ENCODE measurements around the gene SRGAP1. TPM values are rescaled to one million over a fixed set of nuclear protein-coding genes. Genes with fewer than 3 reads are reported as not detected.
A peak's percentile ranks its signal among the peaks of the same experiment; 100 is the strongest.

SRGAP1 gene
- total RNA-seq, 1 experiment from 2014 or later, result 65.0 TPM

DNA sequence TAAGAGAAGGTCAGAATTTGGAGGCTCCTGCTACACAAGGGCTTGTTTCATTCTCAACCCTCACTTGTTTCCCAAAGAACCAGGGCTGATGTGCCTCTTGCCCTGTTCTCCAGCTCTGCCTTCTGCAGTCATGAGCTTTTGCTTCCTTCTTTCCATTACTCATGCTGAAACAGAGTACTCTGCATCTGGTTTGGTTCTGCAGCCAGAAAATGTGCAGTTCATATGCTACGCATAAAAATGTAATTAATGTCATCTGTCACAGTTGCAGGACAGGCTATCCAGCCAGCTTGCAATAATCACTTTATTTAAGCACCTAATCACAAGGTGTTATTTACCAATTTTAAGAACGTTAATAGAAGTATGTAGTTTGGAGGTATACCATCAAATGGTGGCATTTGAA, 150.2 kb downstream of the SRGAP1 start:
- no peak for DNase-seq (ENCODE audit: unreplicated experiment)
- ChIA-PET POLR2A (interaction anchor here (0.5 to 1.9 kb wide), 7 partner anchors 11 to 66 kb away, joined by 3 to 5 read pairs (median 3); no protein-coding TSS in a partner anchor), CTCF (no interaction called here)
- H3K4me1 Mint-ChIP-seq (ENCODE audit: insufficient read depth, unreplicated experiment), result peaks cover 31% of the 10 kb centered on the region
- no peaks in the 10 kb centered on the region for H3K9me3 Mint-ChIP-seq (ENCODE audit: unreplicated experiment)
- H3K4me3 Mint-ChIP-seq (ENCODE audit: unreplicated experiment), result no peak overlapping the region
- TF ChIP-seq, protein P1, sequence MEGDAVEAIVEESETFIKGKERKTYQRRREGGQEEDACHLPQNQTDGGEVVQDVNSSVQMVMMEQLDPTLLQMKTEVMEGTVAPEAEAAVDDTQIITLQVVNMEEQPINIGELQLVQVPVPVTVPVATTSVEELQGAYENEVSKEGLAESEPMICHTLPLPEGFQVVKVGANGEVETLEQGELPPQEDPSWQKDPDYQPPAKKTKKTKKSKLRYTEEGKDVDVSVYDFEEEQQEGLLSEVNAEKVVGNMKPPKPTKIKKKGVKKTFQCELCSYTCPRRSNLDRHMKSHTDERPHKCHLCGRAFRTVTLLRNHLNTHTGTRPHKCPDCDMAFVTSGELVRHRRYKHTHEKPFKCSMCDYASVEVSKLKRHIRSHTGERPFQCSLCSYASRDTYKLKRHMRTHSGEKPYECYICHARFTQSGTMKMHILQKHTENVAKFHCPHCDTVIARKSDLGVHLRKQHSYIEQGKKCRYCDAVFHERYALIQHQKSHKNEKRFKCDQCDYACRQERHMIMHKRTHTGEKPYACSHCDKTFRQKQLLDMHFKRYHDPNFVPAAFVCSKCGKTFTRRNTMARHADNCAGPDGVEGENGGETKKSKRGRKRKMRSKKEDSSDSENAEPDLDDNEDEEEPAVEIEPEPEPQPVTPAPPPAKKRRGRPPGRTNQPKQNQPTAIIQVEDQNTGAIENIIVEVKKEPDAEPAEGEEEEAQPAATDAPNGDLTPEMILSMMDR (IDR thresholded peaks at IDR 0.05; ENCODE audit: unreplicated experiment), result no peak
- no peak overlapping the region for H3K27ac Mint-ChIP-seq (ENCODE audit: low read depth, unreplicated experiment)
- H3K36me3 Mint-ChIP-seq (ENCODE audit: insufficient read depth, unreplicated experiment), result peaks cover 51% of the 10 kb centered on the region
- intact Hi-C loops (cut with micrococcal nuclease), result loop anchor here (2.0 kb wide), 1 partner anchor 150 kb away; the partner anchor contains the start of gene SRGAP1
- BruUV-seq (replicated peaks), result no TSS peak
- no peaks in the 10 kb centered on the region for H3K27me3 Mint-ChIP-seq (ENCODE audit: insufficient read depth, unreplicated experiment)

DNA sequence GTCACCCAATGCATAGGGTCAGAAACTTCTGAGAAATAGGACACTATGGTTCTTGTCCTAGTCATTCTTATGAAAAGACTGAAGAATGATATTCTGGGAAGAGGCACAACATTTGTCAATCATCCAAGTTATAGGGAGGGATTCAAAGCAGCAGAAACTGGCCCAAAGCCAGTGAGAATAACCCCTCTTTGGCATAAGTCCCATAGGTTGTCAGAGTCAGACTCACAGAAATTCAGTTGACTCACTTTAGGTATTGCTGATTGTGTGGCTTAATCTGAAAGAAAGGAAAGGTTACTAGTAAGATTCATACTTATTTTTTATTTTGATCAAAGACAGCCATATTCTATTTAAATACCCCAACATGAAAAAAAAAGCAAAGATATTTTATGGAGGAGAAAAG, 151.0 kb downstream of the SRGAP1 start:
- no peak overlapping the region for H3K4me3 Mint-ChIP-seq (ENCODE audit: unreplicated experiment)
- H3K36me3 Mint-ChIP-seq (ENCODE audit: insufficient read depth, unreplicated experiment), result peaks cover 51% of the 10 kb centered on the region
- H3K9me3 Mint-ChIP-seq (ENCODE audit: unreplicated experiment), result no peaks in the 10 kb centered on the region
- BruUV-seq (replicated peaks), result no TSS peak
- CTCF ChIA-PET, result interaction anchor here (0.5 kb wide), 1 partner anchor 399 kb away, joined by 3 read pairs; no protein-coding TSS in a partner anchor
- DNase-seq (ENCODE audit: unreplicated experiment), result peak; percentile 79
- TF ChIP-seq, protein P1 (IDR thresholded peaks at IDR 0.05; ENCODE audit: unreplicated experiment), result no peak
- peak overlapping the region; percentile 73 for H3K27ac Mint-ChIP-seq (ENCODE audit: low read depth, unreplicated experiment)
- peaks cover 31% of the 10 kb centered on the region for H3K4me1 Mint-ChIP-seq (ENCODE audit: insufficient read depth, unreplicated experiment)
- POLR2A ChIA-PET, result interaction anchor here (1.2 to 1.4 kb wide), 3 partner anchors 17 to 227 kb away, joined by 3 to 4 read pairs (median 4); partner anchors contain the start of gene KICS2
- intact Hi-C loops (cut with micrococcal nuclease), result loop anchor here (2.0 kb wide), 1 partner anchor 151 kb away; the partner anchor contains the start of gene SRGAP1
- H3K27me3 Mint-ChIP-seq (ENCODE audit: insufficient read depth, unreplicated experiment), result no peaks in the 10 kb centered on the region

DNA sequence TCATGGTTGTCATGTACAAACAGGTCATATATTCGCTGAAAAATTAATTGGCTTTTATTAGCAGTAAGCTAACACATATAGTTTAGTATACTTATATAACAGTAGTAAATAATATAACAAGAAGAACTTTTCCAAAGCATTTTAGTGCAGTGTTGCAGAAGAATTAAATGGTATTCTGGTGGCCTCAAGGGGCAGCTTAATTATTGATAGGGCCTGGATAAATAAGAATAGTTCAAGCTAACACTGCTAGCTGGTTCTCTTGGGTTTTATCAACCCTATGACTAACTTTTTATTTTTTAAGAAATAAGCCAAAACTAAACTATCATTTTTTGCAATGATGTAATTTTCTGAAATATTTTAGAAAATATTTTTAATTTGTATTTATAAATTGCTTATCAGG, 152.1 kb downstream of the SRGAP1 start:
- TF ChIP-seq, protein P1 (IDR thresholded peaks at IDR 0.05; ENCODE audit: unreplicated experiment), result no peak
- Mint-ChIP-seq H3K4me3 (ENCODE audit: unreplicated experiment) (no peak overlapping the region), H3K27ac (ENCODE audit: low read depth, unreplicated experiment) (no peak overlapping the region), H3K36me3 (ENCODE audit: insufficient read depth, unreplicated experiment) (peaks cover 51% of the 10 kb centered on the region), H3K27me3 (ENCODE audit: insufficient read depth, unreplicated experiment) (no peaks in the 10 kb centered on the region), H3K9me3 (ENCODE audit: unreplicated experiment) (no peaks in the 10 kb centered on the region), H3K4me1 (ENCODE audit: insufficient read depth, unreplicated experiment) (peaks cover 31% of the 10 kb centered on the region)
- intact Hi-C loops (cut with micrococcal nuclease), result no loop called here
- no peak for DNase-seq (ENCODE audit: unreplicated experiment)
- BruUV-seq (replicated peaks), result no TSS peak
- POLR2A ChIA-PET, result interaction anchor here (0.7 to 1.3 kb wide), 7 partner anchors 10 to 225 kb away, joined by 3 to 4 read pairs (median 4); partner anchors contain the start of gene KICS2
- CTCF ChIA-PET, result interaction anchor here (0.6 kb wide), 1 partner anchor 154 kb away, joined by 3 read pairs; no protein-coding TSS in a partner anchor

DNA sequence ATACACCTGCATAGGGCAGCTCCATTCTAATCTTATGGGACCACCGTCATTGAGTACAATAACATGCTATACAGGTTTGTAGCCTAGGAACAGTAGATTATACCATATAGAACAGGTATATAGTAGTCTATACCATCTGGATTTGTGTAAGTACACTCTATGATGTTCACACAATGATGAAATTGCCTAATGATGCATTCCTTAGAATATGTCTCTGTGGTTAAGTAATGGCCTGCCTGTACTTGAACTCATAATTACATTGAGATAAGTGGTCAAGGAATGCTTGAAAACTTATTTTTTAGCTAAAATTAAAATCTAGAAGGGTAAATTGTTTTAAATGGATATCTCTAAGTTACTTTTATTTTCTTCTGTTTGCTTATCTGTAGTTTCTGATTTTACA, 152.7 kb downstream of the SRGAP1 start:
- CTCF ChIA-PET, result no interaction called here
- no TSS peak for BruUV-seq (replicated peaks)
- intact Hi-C loops (cut with micrococcal nuclease), result no loop called here
- no peak overlapping the region for H3K4me3 Mint-ChIP-seq (ENCODE audit: unreplicated experiment)
- peak; percentile 29 for DNase-seq (ENCODE audit: unreplicated experiment)
- peaks cover 25% of the 10 kb centered on the region for H3K4me1 Mint-ChIP-seq (ENCODE audit: insufficient read depth, unreplicated experiment)
- POLR2A ChIA-PET, result interaction anchor here (0.6 to 1.3 kb wide), 6 partner anchors 9 to 67 kb away, joined by 3 to 4 read pairs (median 4); no protein-coding TSS in a partner anchor
- TF ChIP-seq, protein P1 (IDR thresholded peaks at IDR 0.05; ENCODE audit: unreplicated experiment), result no peak
- H3K36me3 Mint-ChIP-seq (ENCODE audit: insufficient read depth, unreplicated experiment), result peaks cover 50% of the 10 kb centered on the region
- H3K27ac Mint-ChIP-seq (ENCODE audit: low read depth, unreplicated experiment), result no peak overlapping the region
- no peaks in the 10 kb centered on the region for H3K9me3 Mint-ChIP-seq (ENCODE audit: unreplicated experiment)
- no peaks in the 10 kb centered on the region for H3K27me3 Mint-ChIP-seq (ENCODE audit: insufficient read depth, unreplicated experiment)
